Activated CD4-positive, alpha-beta T cell treated with anti-CD3 and anti-CD28 coated beads, Interleukin-2, amount 50 U/mL, for 24 hours (primary cell): ENCODE data around the gene CYBRD1.
"Not testable (repeated sequence)": the region's sequence is repeated elsewhere in the genome, so short reads cannot be mapped to it uniquely, and the experiment has no call there.

Experiments used
- DNase-seq, 2 donors: peaks; one replicate each; pipeline ENCODE4 v3.0.0-alpha.2; 2020; ENCODE audit warnings: low read depth in 1 of 2, low spot score in 1 of 2

The CYBRD1 gene

DNA sequence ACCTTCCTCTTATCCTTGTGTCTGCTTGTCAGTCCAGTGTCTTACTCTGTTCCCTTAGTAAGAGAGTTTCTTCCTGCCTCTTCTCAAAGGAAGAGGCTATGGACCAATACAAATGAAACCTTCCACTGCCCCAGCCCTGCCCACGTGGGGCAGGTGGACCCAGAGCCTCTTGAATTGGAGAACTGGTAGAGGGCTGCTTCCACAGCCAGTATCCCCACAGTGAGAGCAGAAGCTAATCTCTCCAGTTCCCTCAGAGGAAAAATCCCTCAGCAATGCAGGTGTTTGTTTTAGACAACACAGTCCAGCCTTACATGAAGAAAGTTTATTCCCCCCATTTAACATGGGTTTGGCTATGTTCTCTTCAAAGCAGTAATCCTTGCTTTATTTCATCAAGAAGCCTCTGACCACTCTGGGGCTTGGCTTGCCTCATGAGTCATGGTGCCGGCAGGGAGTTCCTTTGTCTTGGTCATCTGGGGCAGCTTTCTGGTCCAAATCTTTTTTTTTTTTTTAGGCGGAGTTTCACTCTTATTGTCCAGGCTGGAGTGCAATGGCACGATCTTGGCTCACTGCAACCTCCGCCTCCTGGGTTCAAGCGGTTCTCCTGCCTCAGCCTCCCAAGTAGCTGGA lies 6.5 kb upstream of the CYBRD1 start:
- DNase-seq: no peak

DNA sequence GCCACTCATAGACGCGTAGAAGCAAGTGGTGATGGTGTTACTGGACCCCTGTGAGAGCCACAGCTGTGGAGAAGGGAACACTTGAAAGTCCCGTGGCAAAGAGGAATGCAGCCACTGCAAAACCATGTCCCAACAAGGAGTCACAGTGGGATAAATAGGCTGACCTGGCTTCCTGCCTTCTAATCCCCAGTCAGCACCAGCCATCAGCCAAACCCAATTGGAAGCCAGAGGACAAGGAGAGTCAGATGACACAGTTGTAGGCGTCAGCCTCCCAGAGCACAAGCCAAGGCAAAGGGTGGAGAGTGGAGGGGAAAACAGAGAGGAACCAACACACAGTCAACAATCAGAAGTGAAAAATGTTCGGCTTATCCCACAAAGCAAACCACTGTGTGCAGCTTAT lies 5.5 kb upstream of the CYBRD1 start:
- DNase-seq: no peak

DNA sequence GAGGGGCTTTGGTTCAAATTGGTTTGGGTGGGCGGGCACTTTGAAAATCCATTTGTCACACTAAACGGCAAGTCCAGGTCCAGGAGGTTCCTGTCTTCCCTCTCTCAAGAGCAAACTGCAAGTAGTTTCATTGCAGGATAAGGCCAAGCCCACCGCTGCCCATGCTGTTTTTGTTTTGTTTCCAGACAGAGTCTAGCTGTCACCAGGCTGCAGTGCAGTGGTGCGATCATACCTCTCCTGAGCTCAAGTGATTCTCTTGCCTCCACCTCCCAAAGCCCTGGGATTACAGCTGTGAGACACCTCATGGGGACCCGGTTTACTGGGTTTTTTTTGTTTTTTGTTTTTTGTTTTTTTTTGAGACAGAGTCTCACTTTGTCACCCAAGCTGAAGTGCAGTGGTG lies 1.8 kb upstream of the CYBRD1 start:
- DNase-seq: no peak

DNA sequence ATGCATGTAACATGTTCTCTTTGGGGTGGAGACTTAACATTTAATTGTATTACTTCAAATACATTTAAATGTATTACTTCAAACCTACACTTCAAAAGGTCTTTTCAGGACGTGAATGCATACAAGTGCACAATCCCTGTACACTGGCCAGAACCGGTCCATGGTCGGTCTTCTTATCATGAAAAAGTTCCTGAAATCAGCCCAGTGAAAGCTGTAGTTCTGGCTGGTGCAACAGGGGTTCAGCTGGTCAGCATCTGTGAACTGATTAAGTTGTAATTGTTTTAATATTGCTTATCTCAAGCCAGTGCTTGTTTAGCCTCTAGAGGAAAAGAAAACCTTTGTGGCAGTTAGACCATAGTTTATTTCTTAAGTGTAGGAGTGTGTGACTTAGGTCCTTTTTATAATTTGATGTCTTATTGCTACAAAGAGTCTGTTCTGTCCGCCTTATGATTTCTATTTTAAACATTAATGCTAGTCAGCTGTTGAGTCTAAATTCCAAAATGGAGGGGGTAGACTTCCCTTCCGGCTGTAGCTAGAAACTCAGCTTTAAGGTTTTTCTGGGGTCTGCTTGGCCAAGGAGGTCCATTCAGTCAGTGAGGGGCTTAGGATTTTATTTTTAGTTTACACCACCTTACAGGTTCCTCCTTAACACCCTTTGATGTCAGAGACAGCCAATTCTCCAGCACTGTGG lies 768 bp upstream of the CYBRD1 start:
- DNase-seq: no peak

DNA sequence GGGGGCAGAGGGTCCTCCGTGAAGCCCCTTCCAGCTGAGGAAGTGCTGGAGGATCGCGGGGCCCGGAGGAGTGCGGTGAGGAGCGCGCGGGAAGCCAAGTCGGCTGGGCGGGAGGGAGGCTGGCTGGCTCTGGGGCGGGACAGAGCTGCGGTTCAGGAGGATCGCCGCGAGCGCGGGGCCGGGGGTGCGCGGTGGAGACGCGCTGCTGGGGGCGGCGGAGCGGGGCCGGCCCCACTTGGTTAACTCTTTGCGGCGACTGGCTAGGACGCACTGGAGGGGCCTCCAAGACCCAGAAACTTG lies 464 bp downstream of the CYBRD1 start:
- DNase-seq: no peak

DNA sequence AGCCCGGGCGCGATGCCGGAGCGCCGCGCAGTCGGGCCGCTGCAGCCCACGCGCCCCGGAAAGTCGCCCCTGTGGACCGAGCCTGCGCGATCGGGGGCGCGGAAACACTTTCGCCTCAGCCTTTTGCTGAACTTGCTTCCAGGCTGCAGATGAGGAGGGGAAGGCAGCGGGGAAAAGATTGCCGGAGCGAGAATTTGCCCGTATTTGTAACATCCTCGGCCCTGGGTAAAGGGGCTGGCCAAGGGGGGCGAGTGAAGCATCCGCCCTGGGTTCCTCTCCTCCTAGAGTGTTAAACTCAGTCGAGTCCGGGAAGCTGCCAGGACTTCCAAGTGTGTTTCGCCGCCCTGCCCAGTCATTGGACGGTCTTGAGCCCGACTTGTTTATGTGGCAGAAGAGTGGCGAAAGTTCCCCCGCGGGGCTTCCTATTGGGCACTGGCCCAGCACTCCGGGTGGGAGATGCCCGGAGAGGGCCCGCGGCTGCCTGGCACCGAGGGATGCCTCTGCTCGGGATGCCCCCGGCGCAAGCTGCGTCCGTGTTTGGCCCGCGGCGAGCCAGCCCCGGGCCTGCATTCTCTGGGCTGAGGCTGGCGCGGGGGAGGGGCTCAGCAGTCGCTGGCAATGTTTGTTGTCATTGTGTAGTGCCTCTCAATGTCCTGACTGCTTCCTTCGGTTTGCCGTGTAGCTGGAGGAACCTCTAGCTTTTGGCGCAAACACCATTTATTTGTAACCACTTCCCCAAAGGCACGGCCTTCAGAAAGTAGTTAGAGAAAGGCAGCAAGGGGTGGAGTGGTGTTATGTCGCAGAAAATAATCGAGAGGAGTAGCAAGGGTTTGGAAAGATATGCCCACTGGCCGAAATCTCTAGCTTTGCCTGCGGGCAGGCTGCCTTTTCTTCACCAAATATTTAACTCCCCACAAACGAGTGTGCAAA lies 1.1 kb downstream of the CYBRD1 start:
- no peak for DNase-seq

DNA sequence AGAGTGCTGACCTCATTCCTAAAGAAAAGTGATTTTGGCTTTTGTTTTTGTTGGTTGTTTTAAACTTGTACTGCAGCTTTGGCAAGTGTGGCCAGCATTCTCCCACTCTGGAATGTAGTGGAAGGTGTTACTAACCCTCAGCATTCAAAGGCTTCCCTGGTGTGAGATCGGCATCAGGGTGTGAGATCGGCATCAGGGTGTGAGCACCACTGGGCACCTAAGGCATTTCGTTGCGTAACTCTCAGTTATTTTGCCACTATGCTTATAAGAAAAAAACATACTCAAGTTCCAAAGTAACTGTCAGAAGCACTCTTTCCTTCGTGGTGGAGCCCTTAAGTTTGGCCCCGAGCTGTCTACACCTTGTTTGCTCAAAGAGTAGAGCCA lies 1.7 kb downstream of the CYBRD1 start:
- DNase-seq: no peak

DNA sequence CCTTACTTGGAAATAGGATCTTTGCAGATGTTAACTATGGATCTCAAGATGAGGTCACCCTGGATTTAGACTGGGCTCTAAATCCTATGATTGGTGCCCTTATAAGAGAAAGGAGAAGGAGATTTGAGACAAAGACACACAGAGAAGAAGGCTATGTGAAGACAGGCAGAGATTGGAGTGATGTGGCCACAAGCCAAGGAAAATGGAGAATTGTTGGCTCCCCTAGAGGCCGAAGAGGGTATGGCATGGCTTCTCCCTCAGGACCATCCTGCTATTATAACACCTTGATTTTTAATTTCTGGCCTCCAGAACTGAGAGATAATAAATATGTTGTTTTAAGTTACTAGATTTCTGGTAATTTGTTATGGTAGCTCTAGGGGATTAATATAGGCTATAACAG lies 7.6 kb downstream of the CYBRD1 start:
- no peak for DNase-seq

DNA sequence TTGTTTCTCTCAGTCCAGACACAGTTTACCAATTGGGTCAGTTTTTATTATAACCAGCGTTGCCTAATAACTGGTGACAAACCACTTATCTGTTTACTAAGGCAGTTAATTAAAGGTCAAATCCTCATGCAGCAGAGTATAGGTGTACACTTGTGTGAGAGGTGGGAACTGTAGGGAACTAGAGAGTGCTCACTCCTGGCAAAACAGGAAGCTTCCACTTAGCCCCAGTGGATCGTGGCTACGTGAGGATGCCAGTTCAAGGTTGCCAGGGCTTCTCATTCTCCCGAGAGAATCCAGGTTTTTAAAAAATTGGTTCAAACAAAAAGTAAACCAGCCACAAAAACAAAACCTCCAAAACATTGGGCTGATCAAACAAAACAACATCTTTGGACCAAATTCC lies 8.1 kb downstream of the CYBRD1 start:
- DNase-seq: no peak

DNA sequence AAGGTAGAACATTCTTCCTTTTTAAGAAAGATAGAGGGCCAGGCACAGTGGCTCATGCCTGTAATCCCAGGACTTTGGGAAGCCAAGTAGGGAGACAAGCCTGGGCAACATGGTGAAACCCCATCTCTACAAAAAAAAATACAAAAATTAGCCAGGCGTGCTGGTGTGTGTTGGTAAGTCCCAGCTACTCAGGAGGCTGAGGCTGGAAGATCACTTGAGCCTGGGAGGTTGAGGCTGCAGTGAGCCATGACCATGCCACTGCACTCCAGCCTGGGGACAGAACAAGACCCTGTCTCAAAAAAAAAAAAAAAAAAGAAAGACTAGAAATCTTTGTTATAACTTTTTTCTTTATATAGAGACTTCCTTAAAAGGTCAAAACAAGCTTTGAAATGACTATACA lies 8.6 kb downstream of the CYBRD1 start:
- DNase-seq: not testable (repeated sequence)

DNA sequence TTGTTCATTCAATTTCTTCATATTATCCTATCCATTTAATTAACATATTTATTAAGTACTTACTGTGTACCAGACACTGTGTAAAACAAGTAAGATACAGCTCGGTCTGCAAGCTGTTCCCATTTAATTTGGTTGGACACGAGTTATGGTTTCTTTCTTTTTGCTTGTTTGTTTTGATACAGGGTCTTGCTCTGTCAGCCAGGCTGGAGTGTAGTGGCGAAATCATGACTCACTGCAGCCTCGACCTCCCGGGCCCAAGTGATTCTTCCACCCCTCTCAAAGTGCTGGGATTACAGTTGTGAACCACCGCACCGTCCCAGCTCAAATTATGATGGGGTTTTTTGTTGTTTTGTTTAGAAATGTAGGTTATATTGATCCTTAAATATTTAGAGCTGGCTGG lies 9.0 kb downstream of the CYBRD1 start:
- DNase-seq: no peak

DNA sequence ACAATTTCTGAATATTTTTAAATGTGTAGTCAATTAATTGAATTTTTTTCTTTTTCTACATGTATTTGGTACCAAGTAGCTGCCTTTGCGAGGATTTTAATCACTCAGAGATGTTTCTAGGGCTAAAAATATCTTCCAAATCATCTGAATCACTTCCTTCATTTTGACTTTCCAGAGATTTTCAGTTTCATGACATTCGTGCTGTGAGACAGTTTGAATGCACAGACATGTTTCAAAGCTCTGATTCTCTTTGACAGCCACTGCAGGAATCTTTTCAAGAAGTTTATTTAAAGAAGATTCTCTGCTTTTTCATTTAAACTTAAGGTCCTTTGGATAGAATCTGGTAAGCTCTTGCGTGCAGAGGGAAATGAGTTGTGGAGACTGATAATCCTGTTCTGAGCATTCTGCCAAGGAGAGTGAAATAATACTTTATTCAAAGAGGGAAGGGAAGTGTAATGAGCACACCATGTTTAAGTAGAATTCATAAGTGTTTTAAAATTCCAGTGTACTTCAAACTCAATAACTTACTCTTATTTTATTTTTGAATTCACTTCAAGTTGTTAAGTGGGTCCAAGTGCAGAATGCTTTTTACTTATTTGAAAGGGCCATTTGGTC lies 9.7 kb downstream of the CYBRD1 start:
- no peak for DNase-seq

DNA sequence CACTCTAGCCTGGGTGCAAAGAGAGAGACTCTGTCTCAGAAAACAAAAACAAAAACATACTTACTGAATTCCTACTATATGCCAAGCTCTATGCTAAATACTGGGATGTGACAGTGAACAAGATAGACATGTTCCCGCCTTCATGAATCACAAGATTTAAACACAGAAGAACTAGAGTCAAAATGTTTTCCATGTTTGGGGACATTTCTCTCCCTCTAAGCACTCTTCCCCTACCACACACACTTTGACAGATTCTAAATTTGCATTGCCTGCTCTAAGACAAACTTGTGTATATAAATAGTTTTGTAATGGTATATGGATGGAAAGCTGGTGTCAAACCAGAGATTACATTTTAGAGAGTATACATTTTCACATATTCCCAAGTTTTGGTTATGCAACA lies 11.1 kb downstream of the CYBRD1 start:
- no peak for DNase-seq

DNA sequence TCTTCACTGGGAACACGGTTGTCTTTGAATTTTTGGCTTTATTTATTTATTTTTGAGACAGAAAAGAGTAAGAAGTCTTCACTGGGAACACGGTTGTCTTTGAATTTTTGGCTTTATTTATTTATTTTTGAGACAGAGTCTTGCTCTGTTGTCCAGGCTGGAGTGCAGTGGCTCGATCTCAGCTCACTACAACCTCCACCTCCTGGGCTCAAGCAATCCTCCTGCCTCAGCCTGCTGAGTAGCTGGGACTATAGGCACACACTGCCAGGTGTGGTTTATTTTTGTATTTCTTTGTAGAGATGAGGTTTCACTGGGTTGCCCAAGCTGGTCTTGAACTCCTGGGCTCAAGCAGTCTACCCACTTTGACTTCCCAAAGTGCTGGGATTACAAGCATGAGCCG lies 13.3 kb downstream of the CYBRD1 start:
- not testable (repeated sequence) for DNase-seq

DNA sequence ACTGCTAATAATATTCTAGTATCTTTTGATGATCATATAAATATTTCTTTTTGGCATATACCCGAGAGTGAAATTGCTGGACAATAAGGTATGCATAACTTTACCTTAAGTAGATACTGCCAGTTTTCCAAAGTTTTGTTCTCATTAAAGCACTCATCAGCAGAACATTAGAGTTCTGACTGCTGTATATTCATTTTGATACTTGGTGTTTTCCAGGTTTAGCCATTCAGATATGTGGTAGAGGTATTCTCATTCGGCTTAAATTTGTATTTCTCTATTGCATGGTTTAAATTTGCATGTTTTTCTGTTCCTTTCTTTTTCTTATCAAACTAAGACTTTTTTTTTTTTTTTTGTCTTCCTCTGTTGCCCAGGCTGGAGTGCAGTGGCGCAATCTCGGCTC lies 18.2 kb downstream of the CYBRD1 start:
- DNase-seq: no peak

DNA sequence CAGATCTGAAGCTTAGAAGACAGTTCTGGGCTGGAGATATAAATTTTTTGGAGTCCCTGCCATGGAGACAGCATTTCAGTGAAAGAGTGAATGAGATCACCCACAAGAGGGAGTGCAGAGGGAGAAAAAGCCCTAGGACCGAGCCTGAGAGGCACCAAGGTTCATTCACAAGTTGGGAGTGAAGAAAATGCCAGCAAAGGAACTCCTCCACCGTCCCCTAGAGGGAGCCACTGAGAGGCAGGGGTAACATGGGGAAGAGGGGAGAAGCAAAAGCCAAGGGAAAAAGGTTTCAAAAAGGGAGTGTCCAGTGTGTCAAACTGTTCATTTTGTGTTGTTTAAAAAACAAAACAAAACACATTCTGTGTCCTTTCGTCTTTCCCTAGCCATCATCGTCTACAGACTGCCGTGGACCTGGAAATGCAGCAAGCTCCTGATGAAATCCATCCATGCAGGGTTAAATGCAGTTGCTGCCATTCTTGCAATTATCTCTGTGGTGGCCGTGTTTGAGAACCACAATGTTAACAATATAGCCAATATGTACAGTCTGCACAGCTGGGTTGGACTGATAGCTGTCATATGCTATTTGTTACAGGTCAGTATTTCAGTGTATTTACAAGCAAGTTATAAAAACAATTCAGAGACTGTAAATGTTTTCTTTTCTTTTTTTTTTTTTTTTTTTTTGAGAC lies 19.1 kb downstream of the CYBRD1 start:
- no peak for DNase-seq

DNA sequence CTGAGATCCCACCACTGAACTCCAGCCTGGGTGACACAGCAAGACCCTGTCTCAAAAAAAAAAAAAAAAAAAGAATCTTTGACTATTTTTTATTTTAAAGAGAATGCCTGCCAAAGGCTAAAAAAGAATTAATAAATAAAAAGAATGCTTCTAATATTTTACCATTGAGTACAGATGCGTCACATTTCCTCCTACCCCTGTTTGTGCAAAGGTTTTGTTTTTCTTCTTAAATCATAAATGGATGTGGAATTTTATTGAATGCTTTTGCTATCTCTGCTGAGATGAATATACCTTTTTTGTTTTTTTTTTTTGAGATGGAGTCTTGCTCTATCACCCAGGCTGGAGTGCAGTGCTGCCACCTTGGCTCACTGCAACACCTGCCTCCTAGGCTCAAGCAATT lies 22.8 kb downstream of the CYBRD1 start:
- no peak for DNase-seq

DNA sequence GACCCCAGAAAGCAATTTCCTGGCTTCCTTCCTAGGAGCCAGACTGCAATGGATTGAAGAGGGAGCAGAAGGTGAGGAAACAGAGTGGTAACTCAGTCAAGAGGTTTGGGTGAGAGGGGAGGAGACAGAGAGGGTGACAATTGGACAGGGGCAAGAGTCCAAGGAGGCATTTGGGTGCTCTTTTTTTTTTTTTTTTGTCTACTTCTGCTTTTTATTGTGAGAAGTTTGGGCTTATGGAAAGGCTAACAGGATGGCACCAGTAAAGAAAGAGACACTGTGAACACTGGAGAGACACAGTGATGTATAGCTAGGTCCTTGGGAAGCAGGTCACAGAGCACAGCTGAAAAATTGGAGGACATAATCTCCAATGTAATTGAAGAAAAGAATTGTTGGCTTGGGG lies 25.0 kb downstream of the CYBRD1 start:
- DNase-seq: no peak

DNA sequence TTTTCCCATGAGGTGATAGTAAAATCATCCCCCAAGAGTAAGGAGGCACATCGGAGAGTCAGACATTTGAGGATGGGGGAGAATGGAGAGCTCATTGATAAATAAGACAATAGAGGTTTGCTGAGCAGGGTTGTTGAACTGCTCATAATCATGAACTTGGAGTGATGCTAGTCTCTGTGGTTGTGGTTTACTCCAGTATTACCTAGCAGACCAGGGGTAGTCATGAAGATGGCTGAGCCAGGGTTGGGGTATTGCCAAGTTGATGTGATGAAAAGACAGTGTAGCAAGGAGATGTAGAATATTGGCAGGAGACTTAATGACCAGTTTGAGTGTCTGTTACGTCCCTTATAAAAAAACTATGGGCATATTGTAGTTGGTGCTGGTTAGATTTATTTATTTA lies 25.4 kb downstream of the CYBRD1 start:
- DNase-seq: no peak

DNA sequence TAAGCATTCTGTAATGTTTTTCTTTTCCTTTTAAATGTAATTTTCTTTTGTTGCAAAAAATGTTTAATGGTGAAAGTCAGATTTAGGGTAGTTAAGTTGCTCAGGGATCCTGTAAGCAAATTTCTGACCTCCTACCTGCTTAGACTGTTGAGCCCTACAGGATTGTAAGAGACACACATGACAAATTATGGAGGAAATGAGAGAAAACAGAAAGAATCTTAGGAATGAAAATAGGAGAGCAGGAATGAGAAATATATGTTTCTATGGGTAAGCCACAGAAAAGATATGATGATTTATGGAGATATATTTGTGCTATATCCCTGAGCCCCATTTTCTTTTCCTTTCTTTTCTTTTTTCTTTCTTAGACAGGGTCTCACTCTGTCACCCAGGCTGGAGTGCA lies 28.3 kb downstream of the CYBRD1 start:
- no peak for DNase-seq

DNA sequence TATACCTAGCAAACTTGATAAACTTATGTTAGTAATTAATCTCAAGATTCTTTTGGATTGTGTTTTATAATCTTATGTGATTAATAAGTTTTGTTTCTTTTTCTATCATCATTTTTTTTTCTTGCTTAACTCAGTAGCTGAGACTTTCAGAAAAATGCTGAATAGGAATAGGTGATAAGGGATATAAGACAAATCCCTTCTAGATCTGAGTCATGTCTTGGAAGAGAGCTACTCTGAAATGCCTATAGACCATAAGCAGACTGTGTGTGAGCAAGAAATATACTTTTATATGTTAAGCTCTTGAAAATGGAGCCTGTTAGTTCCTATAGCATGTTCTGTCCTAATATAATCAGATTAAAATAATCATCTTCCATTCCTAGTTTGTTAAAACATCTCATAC lies 29.6 kb downstream of the CYBRD1 start:
- DNase-seq: no peak
